Osteoblast (primary cell): ENCODE results near the gene CBX4. TPM values are rescaled to one million over a fixed set of nuclear protein-coding genes. Genes with fewer than 3 reads are reported as not detected.

ENCODE experiments used
- DNase-seq: peaks from one replicate; pipeline ENCODE4 v3.0.0; 2011; ENCODE audit warnings: low spot score, mixed read lengths; ENCODE audit not compliant: insufficient read length; ENCODE audit errors: missing footprints
- H2AFZ ChIP-seq: 2 replicates; pipeline ENCODE4 v1.6.0; 2011; ENCODE audit warnings: mild to moderate bottlenecking, low read length
- H3K27ac ChIP-seq: 2 replicates; pipeline ENCODE4 v1.5.1; 2011; ENCODE audit warnings: mild to moderate bottlenecking, low read depth, low read length, moderate library complexity
- H3K27me3 ChIP-seq: 2 replicates; pipeline ENCODE4 v1.6.0; 2012; ENCODE audit warnings: mild to moderate bottlenecking, control low read depth, inconsistent platforms, low read length, moderate library complexity; ENCODE audit not compliant: insufficient read depth
- H3K36me3 ChIP-seq: 2 replicates; pipeline ENCODE4 v1.5.1; 2011; ENCODE audit warnings: mild to moderate bottlenecking, low read length, control low read depth, moderate library complexity; ENCODE audit not compliant: insufficient read depth
- H3K4me1 ChIP-seq: 2 replicates; pipeline ENCODE4 v1.5.1; 2011; ENCODE audit warnings: mild to moderate bottlenecking, low read length, control low read depth, moderate library complexity; ENCODE audit not compliant: insufficient read depth
- H3K4me2 ChIP-seq: 2 replicates; pipeline ENCODE4 v1.6.0; 2011; ENCODE audit warnings: mild to moderate bottlenecking, low read length; ENCODE audit not compliant: insufficient read depth
- H3K4me3 ChIP-seq: fragments of 200-600 bp; sonication (generic); 3 replicates; pipeline ENCODE4 v1.5.1; 2012; ENCODE audit warnings: mild to moderate bottlenecking, low read length, inconsistent platforms; ENCODE audit not compliant: insufficient read depth
- H3K79me2 ChIP-seq: 2 replicates; pipeline ENCODE4 v1.6.0; 2012; ENCODE audit warnings: mild to moderate bottlenecking, low read length, control low read depth, inconsistent platforms; ENCODE audit not compliant: insufficient read depth
- H3K9me3 ChIP-seq: 2 replicates; pipeline ENCODE4 v1.5.1; 2011; ENCODE audit warnings: low read depth, low read length, control low read depth
- H4K20me1 ChIP-seq: 2 replicates; pipeline ENCODE4 v1.6.0; 2012; ENCODE audit warnings: mild to moderate bottlenecking, low read length, control low read depth; ENCODE audit not compliant: insufficient read depth
- total RNA-seq: library from RNA; depleted of rRNA; stranded (reverse); fragments of >200 nt; gene quantifications from 2 replicates; pipeline ENCODE4 v1.2.3, GENCODE V29; 2012
- TF ChIP-seq, protein P1 (sequence below): IDR thresholded peaks from 2 replicates; pipeline ENCODE4 v1.5.1; 2011; ENCODE audit warnings: mild to moderate bottlenecking, low read depth, low read length, moderate library complexity; ENCODE audit errors: extremely low read depth

CBX4 gene
- total RNA-seq, 1 donor: 22.1 TPM

DNA sequence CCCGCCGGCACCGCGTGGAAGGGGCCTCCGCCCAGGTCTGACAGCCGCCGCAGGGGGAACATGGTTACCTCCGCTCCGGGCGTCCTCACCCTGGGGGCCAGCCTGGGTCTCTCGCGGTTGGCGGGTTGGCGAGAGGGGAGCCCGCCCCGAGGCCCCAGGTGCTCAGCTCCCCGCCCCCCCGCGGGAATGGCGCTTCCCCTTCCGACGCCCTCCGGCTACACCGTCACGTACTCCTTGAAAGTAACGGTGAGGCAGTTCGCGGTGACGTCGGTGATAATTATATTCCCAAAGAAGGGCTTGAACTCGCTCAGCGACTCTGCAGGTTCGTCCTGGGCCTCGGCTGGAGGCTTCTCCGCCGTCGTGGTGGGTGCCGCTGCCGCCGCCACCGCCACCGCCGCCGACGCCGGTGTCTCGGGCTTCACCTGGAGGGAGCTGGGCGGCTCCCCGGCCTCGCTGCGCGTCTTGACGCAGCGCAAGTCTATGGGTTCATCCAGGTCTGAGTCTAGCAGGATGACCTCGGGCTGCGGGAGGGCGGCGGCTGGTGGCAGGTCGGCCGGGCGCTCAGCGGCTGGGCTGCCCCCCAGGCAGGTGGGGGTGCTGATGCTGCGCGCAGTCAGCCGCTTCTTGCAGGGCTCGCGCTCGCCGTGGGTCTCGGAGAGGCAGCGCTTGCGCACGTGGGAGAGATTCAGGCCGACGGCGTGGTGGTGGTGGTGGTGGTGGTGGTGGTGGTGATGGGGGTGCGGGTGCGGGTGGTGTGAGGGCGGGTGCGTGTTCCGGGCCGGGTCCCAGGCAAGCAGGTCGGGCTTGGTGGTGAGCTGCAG, 5.3 kb downstream of the CBX4 start:
- Histone ChIP-seq H2AFZ (no peak overlapping the region), H3K79me2 (peaks cover 26% of the 10 kb centered on the region), H3K4me1 (peaks cover 26% of the 10 kb centered on the region), H4K20me1 (peaks cover 29% of the 10 kb centered on the region), H3K4me2 (no peak overlapping the region), H3K27ac (no peak overlapping the region), H3K9me3 (no peaks in the 10 kb centered on the region), H3K27me3 (no peaks in the 10 kb centered on the region), H3K4me3 (no peak overlapping the region), H3K36me3 (peaks cover 14% of the 10 kb centered on the region)
- DNase-seq: no peak
- TF ChIP-seq, protein P1, sequence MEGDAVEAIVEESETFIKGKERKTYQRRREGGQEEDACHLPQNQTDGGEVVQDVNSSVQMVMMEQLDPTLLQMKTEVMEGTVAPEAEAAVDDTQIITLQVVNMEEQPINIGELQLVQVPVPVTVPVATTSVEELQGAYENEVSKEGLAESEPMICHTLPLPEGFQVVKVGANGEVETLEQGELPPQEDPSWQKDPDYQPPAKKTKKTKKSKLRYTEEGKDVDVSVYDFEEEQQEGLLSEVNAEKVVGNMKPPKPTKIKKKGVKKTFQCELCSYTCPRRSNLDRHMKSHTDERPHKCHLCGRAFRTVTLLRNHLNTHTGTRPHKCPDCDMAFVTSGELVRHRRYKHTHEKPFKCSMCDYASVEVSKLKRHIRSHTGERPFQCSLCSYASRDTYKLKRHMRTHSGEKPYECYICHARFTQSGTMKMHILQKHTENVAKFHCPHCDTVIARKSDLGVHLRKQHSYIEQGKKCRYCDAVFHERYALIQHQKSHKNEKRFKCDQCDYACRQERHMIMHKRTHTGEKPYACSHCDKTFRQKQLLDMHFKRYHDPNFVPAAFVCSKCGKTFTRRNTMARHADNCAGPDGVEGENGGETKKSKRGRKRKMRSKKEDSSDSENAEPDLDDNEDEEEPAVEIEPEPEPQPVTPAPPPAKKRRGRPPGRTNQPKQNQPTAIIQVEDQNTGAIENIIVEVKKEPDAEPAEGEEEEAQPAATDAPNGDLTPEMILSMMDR: no peak

DNA sequence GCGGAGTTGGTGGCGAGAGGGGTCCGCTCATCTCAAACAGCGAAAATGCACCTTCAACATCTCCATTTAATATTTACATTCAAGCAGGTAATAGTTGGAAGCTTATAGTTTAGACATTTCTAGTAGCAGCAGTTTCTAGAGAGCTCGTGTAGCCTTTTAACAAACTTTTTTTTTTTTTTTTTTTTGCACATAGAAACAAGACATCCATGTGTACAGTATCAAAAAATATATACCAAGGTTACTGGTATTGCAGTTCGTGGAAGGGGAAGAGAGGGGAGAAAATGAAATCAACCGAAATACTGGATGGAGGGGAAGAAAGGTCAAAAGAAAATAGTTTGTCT, 6.2 kb downstream of the CBX4 start:
- Histone ChIP-seq H2AFZ (no peak overlapping the region), H3K4me1 (peaks cover 26% of the 10 kb centered on the region), H3K4me2 (peak overlapping the region; percentile 68), H3K4me3 (peak overlapping the region; percentile 63), H3K9me3 (no peaks in the 10 kb centered on the region), H4K20me1 (peaks cover 29% of the 10 kb centered on the region), H3K27me3 (no peaks in the 10 kb centered on the region), H3K27ac (no peak overlapping the region), H3K36me3 (peaks cover 14% of the 10 kb centered on the region), H3K79me2 (peaks cover 26% of the 10 kb centered on the region)
- DNase-seq: no peak
- TF ChIP-seq, protein P1: no peak

DNA sequence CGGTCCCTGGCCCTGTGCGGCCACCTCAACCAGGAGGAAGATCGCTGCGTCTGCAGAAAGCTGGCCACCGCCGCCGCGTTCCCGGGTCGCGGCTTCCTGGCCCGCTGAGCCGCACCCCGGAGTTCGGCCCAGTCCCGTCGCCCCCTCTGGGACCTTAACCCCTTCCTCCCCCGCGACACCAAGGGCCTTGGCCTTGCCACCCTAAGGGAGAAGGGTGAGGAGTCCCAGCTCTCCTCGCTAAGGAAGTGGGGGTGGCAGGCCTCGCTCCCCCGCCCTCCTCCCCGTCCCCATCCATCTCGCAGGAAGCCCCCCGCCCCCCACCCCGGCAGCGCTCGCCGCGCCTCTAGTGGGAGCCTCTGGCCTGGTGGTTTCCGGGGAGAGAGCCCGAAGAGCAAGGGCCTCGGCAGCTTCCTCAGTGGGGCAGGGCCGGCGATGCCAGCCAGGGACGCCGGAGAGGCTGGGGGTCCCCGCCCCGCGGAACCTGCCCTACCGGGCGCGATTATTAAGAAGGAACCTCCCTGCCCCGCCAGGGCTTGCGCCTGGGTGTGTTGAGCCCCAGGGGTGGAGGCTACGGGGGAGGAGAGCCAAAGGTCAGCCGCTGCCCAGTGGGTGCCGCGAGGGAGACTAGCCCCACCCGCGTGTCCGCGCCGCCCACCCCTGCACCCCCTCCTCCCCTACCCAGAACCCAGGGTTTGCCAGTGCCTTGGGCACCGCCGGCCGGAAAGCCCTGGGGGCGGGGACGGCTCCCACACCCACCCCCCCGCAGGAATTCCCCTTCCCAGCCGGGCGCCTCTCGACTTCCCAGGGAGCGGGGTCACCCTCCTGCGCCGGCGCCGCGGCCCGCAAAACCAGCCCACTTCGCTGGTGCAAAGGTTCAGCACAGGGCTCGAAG, 6.8 kb downstream of the CBX4 start:
- TF ChIP-seq, protein P1: no peak
- DNase-seq: peak; percentile 96
- Histone ChIP-seq H2AFZ (no peak overlapping the region), H3K36me3 (peaks cover 14% of the 10 kb centered on the region), H3K4me2 (peak overlapping the region; percentile 68), H3K79me2 (peaks cover 21% of the 10 kb centered on the region), H3K9me3 (no peaks in the 10 kb centered on the region), H3K27me3 (no peaks in the 10 kb centered on the region), H4K20me1 (peaks cover 23% of the 10 kb centered on the region), H3K27ac (no peak overlapping the region), H3K4me1 (peaks cover 20% of the 10 kb centered on the region), H3K4me3 (peak overlapping the region; percentile 63)
